ENCODE measurements around the gene RNF215. TPM values are rescaled to one million over a fixed set of nuclear protein-coding genes. Genes with fewer than 3 reads are reported as not detected.
A peak's percentile ranks its signal among the peaks of the same experiment; 100 is the strongest.

Gene RNF215
- total RNA-seq, 1 donor from 2014 or later, result 32.5 TPM

- peaks cover 13% of the 10 kb centered on the region for H3K4me1 Mint-ChIP-seq (ENCODE audit: low read depth)
- TF ChIP-seq CTCF (IDR thresholded peaks at IDR 0.05; ENCODE audit: unreplicated experiment), result no peak
- no peak overlapping the region for H3K27ac Mint-ChIP-seq
- DNase-seq (ENCODE audit: low spot score, unreplicated experiment), result no peak
- peaks cover 3% of the 10 kb centered on the region for H3K36me3 Mint-ChIP-seq (ENCODE audit: insufficient read depth)
- H3K27me3 Mint-ChIP-seq, result peaks cover 24% of the 10 kb centered on the region
- H3K4me3 Mint-ChIP-seq (ENCODE audit: low read depth), result no peak overlapping the region
- no peaks in the 10 kb centered on the region for H3K9me3 Mint-ChIP-seq (ENCODE audit: low read depth)
These were observed 12.5 kb upstream of the RNF215 start for GRCh38 chr22:30399718-30400117.

GRCh38 chr22:30398685-30399680, 11.8 kb upstream of the RNF215 start:
- H3K27me3 Mint-ChIP-seq, result peaks cover 26% of the 10 kb centered on the region
- peak overlapping the region; percentile 7 for H3K27ac Mint-ChIP-seq
- H3K4me3 Mint-ChIP-seq (ENCODE audit: low read depth), result peak overlapping the region; percentile 49
- DNase-seq (ENCODE audit: low spot score, unreplicated experiment), result no peak
- H3K4me1 Mint-ChIP-seq (ENCODE audit: low read depth), result peaks cover 13% of the 10 kb centered on the region
- H3K36me3 Mint-ChIP-seq (ENCODE audit: insufficient read depth), result no peaks in the 10 kb centered on the region
- no peaks in the 10 kb centered on the region for H3K9me3 Mint-ChIP-seq (ENCODE audit: low read depth)
- no peak for TF ChIP-seq CTCF (IDR thresholded peaks at IDR 0.05; ENCODE audit: unreplicated experiment)

GRCh38 chr22:30397656-30398635, 10.7 kb upstream of the RNF215 start:
- no peak for TF ChIP-seq CTCF (IDR thresholded peaks at IDR 0.05; ENCODE audit: unreplicated experiment)
- H3K4me1 Mint-ChIP-seq (ENCODE audit: low read depth), result peaks cover 13% of the 10 kb centered on the region
- H3K27ac Mint-ChIP-seq, result peak overlapping the region; percentile 73
- peak overlapping the region; percentile 84 for H3K4me3 Mint-ChIP-seq (ENCODE audit: low read depth)
- H3K27me3 Mint-ChIP-seq, result peaks cover 30% of the 10 kb centered on the region
- H3K36me3 Mint-ChIP-seq (ENCODE audit: insufficient read depth), result no peaks in the 10 kb centered on the region
- H3K9me3 Mint-ChIP-seq (ENCODE audit: low read depth), result no peaks in the 10 kb centered on the region
- DNase-seq (ENCODE audit: low spot score, unreplicated experiment), result no peak

- Mint-ChIP-seq H3K4me3 (ENCODE audit: low read depth) (peak within 1 kb of the TSS; percentile 84), H3K27ac (no peak within 1 kb of the TSS), H3K4me1 (ENCODE audit: low read depth) (peaks cover 13% of the 10 kb centered on the region)
These were observed 9.9 kb upstream of the RNF215 start, which contains the start of gene SEC14L2 for GRCh38 chr22:30396871-30397655. Gene SEC14L2 (plus strand): TSS chr22:30397018. CDS start chr22:30397117, 99 bp downstream.

More at GRCh38 chr22:30396871-30397655, 9.9 kb upstream of the RNF215 start, which contains the start of gene SEC14L2:
- H3K36me3 Mint-ChIP-seq (ENCODE audit: insufficient read depth), result no peaks in the 10 kb centered on the region
- peaks cover 30% of the 10 kb centered on the region for H3K27me3 Mint-ChIP-seq
- TF ChIP-seq CTCF (IDR thresholded peaks at IDR 0.05; ENCODE audit: unreplicated experiment), result no peak
- no peaks in the 10 kb centered on the region for H3K9me3 Mint-ChIP-seq (ENCODE audit: low read depth)
- peak; percentile 38 for DNase-seq (ENCODE audit: low spot score, unreplicated experiment)
